Fibroblast of pulmonary artery (primary cell): Measurements from ENCODE around the gene UQCRHL.

Experiments used
- DNase-seq: peaks from one replicate; pipeline ENCODE4 v3.0.0-alpha.2; 2010; ENCODE audit warnings: low read depth
- H3K4me3 ChIP-seq: replicated peaks from 2 replicates; pipeline ENCODE4 v1.5.1; 2011; ENCODE audit warnings: low read depth, mild to moderate bottlenecking, control low read depth, low read length, moderate library complexity
- CTCF ChIP-seq: IDR thresholded peaks from 2 replicates; pipeline ENCODE4 v1.5.1; 2011; ENCODE audit warnings: mild to moderate bottlenecking, control low read depth, low read length, inconsistent platforms; ENCODE audit errors: missing control alignments

The UQCRHL gene

GRCh38 chr1:15816674-15817073 is 9.2 kb upstream of the UQCRHL start:
- no peak overlapping the region for H3K4me3 ChIP-seq
- no peak for TF ChIP-seq CTCF
- DNase-seq, result no peak

GRCh38 chr1:15810073-15810472 is 2.6 kb upstream of the UQCRHL start:
- H3K4me3 ChIP-seq, result no peak overlapping the region
- no peak for TF ChIP-seq CTCF
- DNase-seq, result no peak

- H3K4me3 ChIP-seq, result no peak overlapping the region
- no peak for TF ChIP-seq CTCF
- DNase-seq, result no peak
These were observed 1.5 kb upstream of the UQCRHL start for GRCh38 chr1:15808955-15809354.

GRCh38 chr1:15807121-15807520 is 328 bp downstream of the UQCRHL start:
- no peak overlapping the region for H3K4me3 ChIP-seq
- TF ChIP-seq CTCF, result no peak
- no peak for DNase-seq

GRCh38 chr1:15804060-15804459 is 3.4 kb downstream of the UQCRHL start:
- no peak for TF ChIP-seq CTCF
- H3K4me3 ChIP-seq, result no peak overlapping the region
- DNase-seq, result no peak

- H3K4me3 ChIP-seq, result no peak overlapping the region
- peak; percentile 34 for TF ChIP-seq CTCF
- peak; percentile 50 for DNase-seq
These were observed 4.1 kb downstream of the UQCRHL start for GRCh38 chr1:15803380-15803779.

GRCh38 chr1:15802234-15802965 is 5.0 kb downstream of the UQCRHL start:
- no peak for TF ChIP-seq CTCF
- DNase-seq, result no peak
- H3K4me3 ChIP-seq, result no peak overlapping the region
